Fibroblast of lung (primary cell): ENCODE data around the gene COL4A6.

ENCODE experiments used
- CTCF ChIP-seq, 2 donors: IDR thresholded peaks in 1 of 2; conservative IDR thresholded peaks in 1 of 2; 1 replicate in 1 of 2; 2 replicates in 1 of 2; pipeline ENCODE4 v1.5.1; 2011 to 2012; ENCODE audit warnings: low read length in 2 of 2, control low read depth in 1 of 2, inconsistent platforms in 1 of 2, low read depth in 1 of 2, mild to moderate bottlenecking in 1 of 2
- EZH2 ChIP-seq: IDR thresholded peaks from 2 replicates; pipeline ENCODE4 v1.5.1; 2012; ENCODE audit warnings: low read length, control low read depth, mild to moderate bottlenecking; ENCODE audit errors: missing control alignments

GRCh38 chrX:108309144-108309543, 129.1 kb downstream of the COL4A6 start:
- TF ChIP-seq CTCF (conservative IDR thresholded peaks at IDR 0.05 in 1 of 2, IDR thresholded peaks at IDR 0.05 in 1 of 2; ENCODE audit: low read depth in 1 of 2, low read length in 2 of 2) (no peak), EZH2 (no peak)
